Stimulated activated CD4-positive, alpha-beta T cell treated with anti-CD3 and anti-CD28 coated beads, Interleukin-1b, Interleukin-23, amount 100 ng/mL, for 24 hours (primary cell): Measurements from ENCODE around the gene FAM174B.

ENCODE experiments used
- DNase-seq, 4 experiments: peaks; one replicate each; pipeline ENCODE4 v3.0.0-alpha.2; 2020; ENCODE audit warnings: low read depth in 4 of 4, low spot score in 1 of 4

The FAM174B gene

GRCh38 chr15:92602267-92602593, 53.3 kb downstream of the FAM174B start:
- no peak for DNase-seq

- no peak for DNase-seq
Measured at GRCh38 chr15:92601592-92602266, 53.8 kb downstream of the FAM174B start.

- DNase-seq = no peak
Measured at GRCh38 chr15:92600856-92601255, 54.7 kb downstream of the FAM174B start.

- no peak for DNase-seq
Measured at GRCh38 chr15:92599394-92599970, 56.1 kb downstream of the FAM174B start.

- no peak for DNase-seq
Measured at GRCh38 chr15:92597548-92597947, 58.0 kb downstream of the FAM174B start.

GRCh38 chr15:92596623-92597022, 59.0 kb downstream of the FAM174B start:
- no peak for DNase-seq

GRCh38 chr15:92595506-92596381, 59.8 kb downstream of the FAM174B start:
- DNase-seq = no peak

GRCh38 chr15:92591275-92591674, 64.3 kb downstream of the FAM174B start:
- no peak for DNase-seq

GRCh38 chr15:92586966-92587365, 68.6 kb downstream of the FAM174B start:
- no peak for DNase-seq

GRCh38 chr15:92586383-92586942, 69.1 kb downstream of the FAM174B start:
- DNase-seq = no peak

GRCh38 chr15:92584105-92584504, 71.5 kb downstream of the FAM174B start:
- DNase-seq = no peak

- no peak for DNase-seq
Measured at GRCh38 chr15:92583096-92584034, 72.2 kb downstream of the FAM174B start.

- DNase-seq = no peak
Measured at GRCh38 chr15:92582206-92582605, 73.4 kb downstream of the FAM174B start.

- no peak for DNase-seq
Measured at GRCh38 chr15:92580933-92581445, 74.6 kb downstream of the FAM174B start.

- DNase-seq = no peak
Measured at GRCh38 chr15:92580521-92580920, 75.1 kb downstream of the FAM174B start.

GRCh38 chr15:92579931-92580470, 75.6 kb downstream of the FAM174B start:
- no peak for DNase-seq

- DNase-seq = no peak
Measured at GRCh38 chr15:92579486-92579885, 76.1 kb downstream of the FAM174B start.

- DNase-seq = no peak
Measured at GRCh38 chr15:92578096-92578835, 77.3 kb downstream of the FAM174B start.

- no peak for DNase-seq
Measured at GRCh38 chr15:92576597-92577200, 78.9 kb downstream of the FAM174B start.
